A549 (cell line): ENCODE results near the gene LDLRAD4. TPM values are rescaled to one million over a fixed set of nuclear protein-coding genes. Genes with fewer than 3 reads are reported as not detected.
A peak's percentile ranks its signal among the peaks of the same experiment; 100 is the strongest.

Experiments used
- ATAC-seq, 2 experiments: fragments of 200-7000 bp in 1 of 2; fragments of >200 bp in 1 of 2; cut with Nextera tagmentation in 1 of 2; cut with Tn5 transposase in 1 of 2; 3 replicates each; pipeline versions ENCODE4 v1.8.0 to v1.9.1; 2018 to 2020; ENCODE audit warnings: mild to moderate bottlenecking in 1 of 2, moderate library complexity in 1 of 2
- CTCF ChIA-PET: fragments of 300-600 bp; sonication (Branson Sonifier 250); formaldehyde crosslinking; extraction: SDS; loops from one replicate; lab custom pipeline; 2021; ENCODE audit warnings: antibody characterized with exemption, inconsistent platforms; lab: Yijun Ruan, JAX
- POLR2A ChIA-PET: fragments of 350-600 bp; formaldehyde crosslinking; extraction: SDS; loops from one replicate; lab custom pipeline; 2021; ENCODE audit warnings: antibody characterized with exemption, inconsistent platforms; lab: Yijun Ruan, JAX
- DNase-seq, 2 experiments: peaks; one replicate each; pipeline versions ENCODE4 v3.0.0 to v3.0.0-alpha.2; 2011 to 2016; ENCODE audit warnings: low read depth in 1 of 2, low spot score in 1 of 2
- FAIRE-seq: peaks from 2 replicates; lab custom pipeline; 2011; peaks lifted over from hg19 to GRCh38; lab: Jason Lieb, UNC
- H3K27ac ChIP-seq, 2 experiments: fragments of >200 bp; sonication (Bioruptor Twin); formaldehyde crosslinking; 3 replicates each; pipeline ENCODE4 v1.5.1; 2016 to 2017
- H3K4me1 ChIP-seq: fragments of >200 bp; sonication (Bioruptor Twin); formaldehyde crosslinking; 3 replicates; pipeline ENCODE4 v1.6.1; 2016
- H3K4me2 ChIP-seq: fragments of >200 bp; sonication (Bioruptor Twin); formaldehyde crosslinking; 3 replicates; pipeline ENCODE4 v1.6.1; 2016
- H3K4me3 ChIP-seq: fragments of >200 bp; sonication (Bioruptor Twin); formaldehyde crosslinking; 3 replicates; pipeline ENCODE4 v1.5.1; 2016
- H3K9me3 ChIP-seq: fragments of >200 bp; sonication (Bioruptor Twin); formaldehyde crosslinking; 3 replicates; pipeline ENCODE4 v1.6.1; 2016
- CHD4 ChIP-seq: fragments of 200-600 bp; sonication (generic); IDR thresholded peaks from 2 replicates; pipeline ENCODE4 v1.6.1; 2016; ENCODE audit warnings: antibody characterized with exemption, mild to moderate bottlenecking, borderline replicate concordance
- CTCF ChIP-seq: fragments of >200 bp; sonication (Bioruptor Twin); formaldehyde crosslinking; IDR thresholded peaks from 3 replicates; pipeline ENCODE4 v1.5.1; 2016
- EP300 ChIP-seq, 2 experiments: fragments of >200 bp; sonication (Bioruptor Twin); formaldehyde crosslinking; IDR thresholded peaks; 2 replicates in 1 of 2; 3 replicates in 1 of 2; pipeline ENCODE4 v1.6.1; 2016 to 2017
- GATA3 ChIP-seq: IDR thresholded peaks from 2 replicates; pipeline ENCODE4 v1.6.1; 2012; ENCODE audit warnings: borderline replicate concordance
- HDAC2 ChIP-seq: fragments of 200-600 bp; sonication (generic); IDR thresholded peaks from 2 replicates; pipeline ENCODE4 v1.6.1; 2016
- HEYL ChIP-seq: fragments of 250-450 bp; sonication (Bioruptor Pico); IDR thresholded peaks from 2 replicates; pipeline ENCODE4 v1.8.0; 2021; ENCODE audit warnings: mild to moderate bottlenecking, moderate library complexity
- HOXB13 ChIP-seq: fragments of 250-450 bp; sonication (Bioruptor Pico); IDR thresholded peaks from 2 replicates; pipeline ENCODE4 v1.5.0; 2020; ENCODE audit warnings: low read depth, mild to moderate bottlenecking, moderate library complexity
- JUNB ChIP-seq: fragments of >200 bp; sonication (Bioruptor Twin); formaldehyde crosslinking; IDR thresholded peaks from 2 replicates; pipeline ENCODE4 v1.6.1; 2016
- KDM1A ChIP-seq: fragments of 200-600 bp; sonication (generic); IDR thresholded peaks from 2 replicates; pipeline ENCODE4 v1.6.1; 2016; ENCODE audit warnings: low read depth, mild to moderate bottlenecking
- POLR2AphosphoS2 ChIP-seq: conservative IDR thresholded peaks from 2 replicates; pipeline ENCODE4 v1.6.1; 2012; ENCODE audit warnings: low read length, improper control_type of control experiment, inconsistent platforms
- RAD21 ChIP-seq, 2 experiments: fragments of >200 bp in 1 of 2; sonication (Bioruptor Twin) in 1 of 2; formaldehyde crosslinking in 1 of 2; IDR thresholded peaks in 1 of 2; conservative IDR thresholded peaks in 1 of 2; 2 replicates in 1 of 2; 3 replicates in 1 of 2; pipeline ENCODE4 v1.6.1; 2012 to 2018; ENCODE audit warnings: inconsistent platforms in 1 of 2
- TFCP2L1 ChIP-seq: fragments of 250-450 bp; sonication (Bioruptor Pico); IDR thresholded peaks from 2 replicates; pipeline ENCODE4 v1.5.0; 2021; ENCODE audit warnings: mild to moderate bottlenecking
- WGBS: methylation state at CpG from one replicate; pipeline ENCODE4 v1.1.6; 2017; ENCODE audit errors: missing lambda C conversion rate; 5-methylcytosine and 5-hydroxymethylcytosine counted together
- polyA plus RNA-seq, 4 experiments: library from polyadenylated mRNA; depleted of rRNA in 3 of 4; stranded (reverse); fragments of >200 nt; fragmentation: RNase III in 1 of 4; extraction: RNeasy Plus Mini Kit Qiagen cat#74134 plus additional on column Dnase treatment in 1 of 4; gene quantifications; 2 replicates in 3 of 4; 3 replicates in 1 of 4; pipeline ENCODE4 v1.2.3, GENCODE V29; 2011 to 2017
- TF ChIP-seq, protein P1 (sequence below): fragments of 450-650 bp; IDR thresholded peaks from 2 replicates; pipeline ENCODE4 v1.6.1; 2014; ENCODE audit warnings: antibody characterized with exemption
- TF ChIP-seq, protein P2 (sequence below): IDR thresholded peaks from 2 replicates; pipeline ENCODE4 v1.6.1; 2012; ENCODE audit warnings: low read depth, borderline replicate concordance
- TF ChIP-seq, protein P3 (sequence below): fragments of 150-350 bp; IDR thresholded peaks from 2 replicates; pipeline ENCODE4 v1.6.1; 2014; ENCODE audit warnings: low read depth, mild to moderate bottlenecking, low read length

LDLRAD4 gene
- polyA plus RNA-seq, 2 of the 4 experiments (the other 2 are of a cell fraction), result 5.2 to 7.6 TPM

DNA sequence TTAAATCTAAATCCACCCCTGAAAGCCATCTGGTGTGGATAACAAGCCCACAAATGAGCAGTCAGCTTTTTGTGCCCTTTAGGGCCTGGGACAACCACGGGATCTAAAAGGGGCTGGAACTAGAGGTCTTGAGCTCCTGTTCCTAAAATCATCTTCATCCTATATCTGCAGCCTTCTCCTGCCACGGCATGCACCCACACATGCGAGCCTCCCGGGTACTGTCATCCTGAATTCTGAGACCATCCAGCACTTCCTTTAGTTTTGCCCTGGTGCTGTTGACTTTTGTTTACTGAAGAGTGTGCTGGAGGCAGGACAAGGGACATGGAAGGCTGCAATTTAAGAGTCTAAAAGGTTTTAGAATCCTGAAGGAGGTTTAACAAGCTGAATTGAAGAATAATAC is 324.6 kb downstream of the LDLRAD4 start:
- peak overlapping the region; percentile 77 to 86; a peak in 5 of 6 replicates for H3K27ac ChIP-seq
- H3K9me3 ChIP-seq, result no peaks in the 10 kb centered on the region
- peaks cover 55% of the 10 kb centered on the region for H3K4me1 ChIP-seq
- no peak for ATAC-seq
- no peak for TF ChIP-seq EP300 (IDR thresholded peaks at IDR 0.05)
- no peak for DNase-seq
- FAIRE-seq, result no peak
- peak overlapping the region; percentile 74 for H3K4me2 ChIP-seq
- H3K4me3 ChIP-seq, result no peak overlapping the region
- 74% methylated on average over 4 of the region's 4 CpGs for WGBS
- POLR2A ChIA-PET, result no interaction called here
- CTCF ChIA-PET, result interaction anchor here (0.7 kb wide), 1 partner anchor 86 kb away, joined by 4 read pairs; no protein-coding TSS in a partner anchor

- H3K27ac ChIP-seq, result 0 out of 6 replicates have a peak overlapping the region, but pooled peaks of 1 of the 2 experiments have one; percentile 77
- H3K4me2 ChIP-seq, result no peak overlapping the region
- H3K4me1 ChIP-seq, result peaks cover 46% of the 10 kb centered on the region
- H3K4me3 ChIP-seq, result no peak overlapping the region
- DNase-seq, result no peak
- no peaks in the 10 kb centered on the region for H3K9me3 ChIP-seq
- WGBS, result 90% methylated on average over 15 of the region's 25 CpGs
- no peak for ATAC-seq
- POLR2A ChIA-PET, result no interaction called here
- CTCF ChIA-PET, result interaction anchor here (0.7 to 3.1 kb wide), 2 partner anchors 14 to 43 kb away, joined by 3 to 10 read pairs; no protein-coding TSS in a partner anchor
- TF ChIP-seq POLR2AphosphoS2 (no peak), HOXB13 (CRISPR knock-in tag) (no peak)
- no peak for FAIRE-seq
These were observed 325.5 kb downstream of the LDLRAD4 start for GRCh38 chr18:13543811-13544732.

- FAIRE-seq, result no peak
- POLR2A ChIA-PET, result no interaction called here
- TF ChIP-seq TFCP2L1 (CRISPR knock-in tag) (no peak), HDAC2 (no peak), HEYL (CRISPR knock-in tag) (no peak), EP300 (IDR thresholded peaks at IDR 0.05) (no peak), GATA3 (no peak)
- TF ChIP-seq, protein P1, sequence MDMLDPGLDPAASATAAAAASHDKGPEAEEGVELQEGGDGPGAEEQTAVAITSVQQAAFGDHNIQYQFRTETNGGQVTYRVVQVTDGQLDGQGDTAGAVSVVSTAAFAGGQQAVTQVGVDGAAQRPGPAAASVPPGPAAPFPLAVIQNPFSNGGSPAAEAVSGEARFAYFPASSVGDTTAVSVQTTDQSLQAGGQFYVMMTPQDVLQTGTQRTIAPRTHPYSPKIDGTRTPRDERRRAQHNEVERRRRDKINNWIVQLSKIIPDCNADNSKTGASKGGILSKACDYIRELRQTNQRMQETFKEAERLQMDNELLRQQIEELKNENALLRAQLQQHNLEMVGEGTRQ, result no peak
- TF ChIP-seq, protein P2, sequence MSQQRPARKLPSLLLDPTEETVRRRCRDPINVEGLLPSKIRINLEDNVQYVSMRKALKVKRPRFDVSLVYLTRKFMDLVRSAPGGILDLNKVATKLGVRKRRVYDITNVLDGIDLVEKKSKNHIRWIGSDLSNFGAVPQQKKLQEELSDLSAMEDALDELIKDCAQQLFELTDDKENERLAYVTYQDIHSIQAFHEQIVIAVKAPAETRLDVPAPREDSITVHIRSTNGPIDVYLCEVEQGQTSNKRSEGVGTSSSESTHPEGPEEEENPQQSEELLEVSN, result no peak
- TF ChIP-seq, protein P3, sequence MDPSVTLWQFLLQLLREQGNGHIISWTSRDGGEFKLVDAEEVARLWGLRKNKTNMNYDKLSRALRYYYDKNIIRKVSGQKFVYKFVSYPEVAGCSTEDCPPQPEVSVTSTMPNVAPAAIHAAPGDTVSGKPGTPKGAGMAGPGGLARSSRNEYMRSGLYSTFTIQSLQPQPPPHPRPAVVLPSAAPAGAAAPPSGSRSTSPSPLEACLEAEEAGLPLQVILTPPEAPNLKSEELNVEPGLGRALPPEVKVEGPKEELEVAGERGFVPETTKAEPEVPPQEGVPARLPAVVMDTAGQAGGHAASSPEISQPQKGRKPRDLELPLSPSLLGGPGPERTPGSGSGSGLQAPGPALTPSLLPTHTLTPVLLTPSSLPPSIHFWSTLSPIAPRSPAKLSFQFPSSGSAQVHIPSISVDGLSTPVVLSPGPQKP, result no peak
- Histone ChIP-seq H3K4me1 (peaks cover 37% of the 10 kb centered on the region), H3K4me3 (no peak overlapping the region), H3K27ac (no peak overlapping the region), H3K9me3 (no peaks in the 10 kb centered on the region), H3K4me2 (no peak overlapping the region)
- no peak for ATAC-seq
- CTCF ChIA-PET, result interaction anchor here (3.1 kb wide), 1 partner anchor 13 kb away, joined by 10 read pairs; no protein-coding TSS in a partner anchor
- DNase-seq, result no peak
- 85% methylated on average over 7 of the region's 8 CpGs for WGBS
These were observed 326.4 kb downstream of the LDLRAD4 start for GRCh38 chr18:13544953-13545352.

DNA sequence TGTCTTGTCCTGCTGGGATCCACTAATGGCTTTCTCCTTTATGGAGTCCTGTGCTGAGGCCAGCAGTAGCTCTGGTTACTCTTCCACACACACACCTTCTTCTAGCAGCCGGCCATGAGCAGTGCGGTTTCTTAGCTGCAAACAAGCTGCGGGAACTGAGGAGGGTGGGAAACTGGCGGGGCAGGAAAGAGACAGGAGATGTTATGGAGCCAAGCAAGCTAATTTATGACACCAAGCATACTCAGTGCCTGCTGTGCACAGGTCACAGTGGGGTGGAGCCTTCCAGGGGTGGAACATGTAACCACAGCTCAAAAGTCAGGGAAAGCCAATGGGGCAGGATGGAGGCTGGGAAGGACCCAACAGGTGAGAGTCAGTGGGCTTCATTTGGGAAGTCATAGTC is 327.0 kb downstream of the LDLRAD4 start:
- no peak for DNase-seq
- CTCF ChIA-PET, result interaction anchor here (3.1 kb wide), 1 partner anchor 12 kb away, joined by 10 read pairs; no protein-coding TSS in a partner anchor
- WGBS, result 94% methylated on average over 4 of the region's 4 CpGs
- FAIRE-seq, result no peak
- no peak overlapping the region for H3K27ac ChIP-seq
- H3K4me3 ChIP-seq, result no peak overlapping the region
- H3K4me1 ChIP-seq, result peaks cover 32% of the 10 kb centered on the region
- no peak overlapping the region for H3K4me2 ChIP-seq
- POLR2A ChIA-PET, result no interaction called here
- H3K9me3 ChIP-seq, result no peaks in the 10 kb centered on the region
- TF ChIP-seq JUNB, result no peak
- TF ChIP-seq CHD4, result no peak
- no peak for TF ChIP-seq CTCF
- TF ChIP-seq KDM1A, result no peak
- TF ChIP-seq RAD21 (conservative IDR thresholded peaks at IDR 0.05 in 1 of 2, IDR thresholded peaks at IDR 0.05 in 1 of 2), result no peak
- no peak for ATAC-seq
